GM21367 (cell line): ENCODE measurements around the gene CD247.

Experiments used
- ATAC-seq: cut with Tn5 transposase; IDR thresholded peaks from one replicate; pipeline ENCODE4 v1.9.1; 2021; ENCODE audit not compliant: unreplicated experiment

Gene CD247

GRCh38 chr1:167463875-167464575 lies 54.3 kb downstream of the CD247 start:
- ATAC-seq = no peak

- ATAC-seq = no peak
Measured at GRCh38 chr1:167463080-167463479, 55.2 kb downstream of the CD247 start.

GRCh38 chr1:167462341-167462740 lies 56.0 kb downstream of the CD247 start:
- no peak for ATAC-seq

- ATAC-seq = no peak
Measured at GRCh38 chr1:167460836-167461235, 57.5 kb downstream of the CD247 start.

- ATAC-seq = no peak
Measured at GRCh38 chr1:167457936-167458584, 60.3 kb downstream of the CD247 start.

GRCh38 chr1:167456926-167457325 lies 61.4 kb downstream of the CD247 start:
- ATAC-seq = no peak

GRCh38 chr1:167456524-167456923 lies 61.8 kb downstream of the CD247 start:
- ATAC-seq = no peak

- ATAC-seq = peak; percentile 13
Measured at GRCh38 chr1:167455786-167456446, 62.4 kb downstream of the CD247 start.

GRCh38 chr1:167454894-167455785 lies 63.2 kb downstream of the CD247 start:
- ATAC-seq = peak; percentile 42

GRCh38 chr1:167454304-167454893 lies 63.9 kb downstream of the CD247 start:
- ATAC-seq = no peak

GRCh38 chr1:167453123-167453522 lies 65.2 kb downstream of the CD247 start:
- no peak for ATAC-seq

- ATAC-seq = no peak
Measured at GRCh38 chr1:167452483-167452882, 65.8 kb downstream of the CD247 start.

GRCh38 chr1:167450843-167451242 lies 67.5 kb downstream of the CD247 start:
- ATAC-seq = no peak

GRCh38 chr1:167447521-167448136 lies 70.7 kb downstream of the CD247 start:
- ATAC-seq = peak; percentile 71

- ATAC-seq = no peak
Measured at GRCh38 chr1:167446966-167447365, 71.4 kb downstream of the CD247 start.

- no peak for ATAC-seq
Measured at GRCh38 chr1:167443757-167444156, 74.6 kb downstream of the CD247 start.

- ATAC-seq = no peak
Measured at GRCh38 chr1:167442854-167443565, 75.3 kb downstream of the CD247 start.

GRCh38 chr1:167442142-167442848 lies 76.0 kb downstream of the CD247 start:
- peak; percentile 88 for ATAC-seq

GRCh38 chr1:167441222-167441621 lies 77.1 kb downstream of the CD247 start:
- ATAC-seq = no peak
